ENCODE results near the gene SLC25A6. TPM values are rescaled to one million over a fixed set of nuclear protein-coding genes. Genes with fewer than 3 reads are reported as not detected.
"Not testable (repeated sequence)": the region's sequence is repeated elsewhere in the genome, so short reads cannot be mapped to it uniquely, and the experiment has no call there.

Gene SLC25A6
- 281 and 289 TPM in 2 replicates for total RNA-seq

DNA sequence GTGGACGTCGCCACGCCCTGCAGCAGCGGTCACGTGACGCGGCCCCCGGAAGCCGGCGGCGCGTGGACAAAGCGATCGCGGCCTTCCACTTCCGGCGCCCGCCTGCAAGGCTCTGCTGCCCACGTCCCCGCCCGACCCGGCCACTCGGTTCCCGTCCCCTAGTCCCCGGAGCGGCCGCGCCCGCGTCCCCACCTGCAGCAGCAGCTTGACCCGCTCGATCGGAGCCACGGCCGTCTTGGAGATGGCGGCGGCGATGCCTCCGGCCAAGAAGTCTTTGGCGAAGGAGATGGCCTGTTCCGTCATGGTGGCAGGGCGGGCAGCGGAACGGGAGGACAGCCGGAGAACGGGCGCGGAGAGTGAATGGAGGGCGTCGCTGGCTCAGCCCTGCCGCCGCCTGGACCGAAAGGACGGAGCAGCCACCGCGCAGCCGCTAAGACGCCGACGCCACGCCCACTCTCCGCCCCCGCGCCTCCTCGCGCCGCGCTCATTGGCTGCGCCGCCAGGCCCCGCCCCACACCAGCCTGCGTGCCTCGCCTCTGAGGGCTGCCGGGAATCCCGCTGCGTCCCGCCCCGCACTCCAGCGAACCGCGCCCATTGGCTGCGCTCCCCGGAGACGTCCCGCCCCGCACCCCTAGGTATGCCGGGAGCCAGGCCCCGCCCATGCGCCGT is at the start of gene SLC25A6:
TSS of gene SLC25A6 (minus strand) at position 407 of the 669 bp plus-strand sequence. CDS start at position 303, 104 bp downstream.
- H3K4me1 Mint-ChIP-seq (ENCODE audit: low read depth): peaks cover 45% of the 10 kb centered on the region
- H3K36me3 Mint-ChIP-seq (ENCODE audit: low read depth): peaks cover 52% of the 10 kb centered on the region
- no peaks in the 10 kb centered on the region for H3K9me3 Mint-ChIP-seq

GRCh38 chrX:1440506-1440905 is 48.6 kb upstream of the SLC25A6 start:
- H3K4me1 Mint-ChIP-seq (ENCODE audit: low read depth): no peaks in the 10 kb centered on the region
- no peaks in the 10 kb centered on the region for H3K27me3 Mint-ChIP-seq (ENCODE audit: insufficient read depth)
- no peak overlapping the region for H3K4me3 Mint-ChIP-seq
- peaks cover 33% of the 10 kb centered on the region for H3K9me3 Mint-ChIP-seq
- intact Hi-C loops (cut with micrococcal nuclease): no loop called here
- no peak for DNase-seq (ENCODE audit: low spot score)
- peaks cover 65% of the 10 kb centered on the region for H3K36me3 Mint-ChIP-seq (ENCODE audit: low read depth)
- no peak overlapping the region for H3K27ac Mint-ChIP-seq

More for the DNA sequence above, at the start of gene SLC25A6:
- Mint-ChIP-seq H3K4me3 (peak within 1 kb of the TSS; percentile 93), H3K27me3 (ENCODE audit: insufficient read depth) (no peaks in the 10 kb centered on the region), H3K27ac (peak within 1 kb of the TSS; percentile 95)
- intact Hi-C loops (cut with micrococcal nuclease): loop anchor here (1.0 to 10.0 kb wide), 12 partner anchors 61 to 1299 kb away; partner anchors contain the start of genes AKAP17A, CD99, GTPBP6 and P2RY8
- DNase-seq (ENCODE audit: low spot score): peak; percentile 100

DNA sequence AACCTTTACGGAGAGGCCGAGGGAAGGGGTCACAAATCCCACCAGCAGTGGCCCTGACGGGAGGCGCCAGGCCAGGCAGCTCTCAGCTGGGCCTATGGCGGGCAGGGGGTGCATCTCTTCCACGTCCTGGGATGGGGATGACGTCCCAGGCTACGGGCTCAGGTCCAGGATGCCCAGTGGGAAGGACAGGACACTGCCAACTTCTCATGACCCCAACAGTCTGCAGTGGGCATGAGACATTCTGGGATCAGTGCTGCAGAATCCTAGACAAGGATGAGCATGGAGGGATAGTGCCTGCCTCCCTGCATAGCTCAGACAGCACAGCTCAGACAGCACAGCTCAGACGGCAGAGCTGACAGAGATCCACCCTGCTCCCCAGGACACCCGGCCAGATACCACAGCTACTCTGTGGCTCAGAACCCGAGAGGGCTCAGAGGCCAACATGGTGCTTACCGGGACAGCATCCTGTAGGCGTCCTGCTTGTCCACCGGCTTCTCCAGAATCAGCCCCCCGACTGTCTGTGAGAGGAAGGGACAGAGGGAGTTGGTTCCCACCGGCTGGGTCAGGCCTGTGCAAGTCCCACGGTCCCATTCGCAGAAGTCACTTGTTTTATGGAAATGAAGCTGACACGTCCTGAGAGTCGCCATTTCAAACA is 43.5 kb upstream of the SLC25A6 start:
- intact Hi-C loops (cut with micrococcal nuclease): no loop called here
- no peak for DNase-seq (ENCODE audit: low spot score)
- Mint-ChIP-seq H3K27me3 (ENCODE audit: insufficient read depth) (no peaks in the 10 kb centered on the region), H3K4me3 (no peak overlapping the region), H3K27ac (no peak overlapping the region), H3K36me3 (ENCODE audit: low read depth) (peaks cover 44% of the 10 kb centered on the region), H3K9me3 (peaks cover 9% of the 10 kb centered on the region), H3K4me1 (ENCODE audit: low read depth) (no peaks in the 10 kb centered on the region)

GRCh38 chrX:1434871-1435240 is 42.9 kb upstream of the SLC25A6 start:
- intact Hi-C loops (cut with micrococcal nuclease): no loop called here
- no peaks in the 10 kb centered on the region for H3K27me3 Mint-ChIP-seq (ENCODE audit: insufficient read depth)
- no peak overlapping the region for H3K4me3 Mint-ChIP-seq
- peaks cover 43% of the 10 kb centered on the region for H3K36me3 Mint-ChIP-seq (ENCODE audit: low read depth)
- no peak overlapping the region for H3K27ac Mint-ChIP-seq
- no peak for DNase-seq (ENCODE audit: low spot score)
- peaks cover 9% of the 10 kb centered on the region for H3K9me3 Mint-ChIP-seq
- no peaks in the 10 kb centered on the region for H3K4me1 Mint-ChIP-seq (ENCODE audit: low read depth)

- H3K4me1 Mint-ChIP-seq (ENCODE audit: low read depth): no peaks in the 10 kb centered on the region
- no peak for DNase-seq (ENCODE audit: low spot score)
- peaks cover 38% of the 10 kb centered on the region for H3K36me3 Mint-ChIP-seq (ENCODE audit: low read depth)
- no peak overlapping the region for H3K4me3 Mint-ChIP-seq
- no peak overlapping the region for H3K27ac Mint-ChIP-seq
- H3K27me3 Mint-ChIP-seq (ENCODE audit: insufficient read depth): no peaks in the 10 kb centered on the region
- peaks cover 9% of the 10 kb centered on the region for H3K9me3 Mint-ChIP-seq
- intact Hi-C loops (cut with micrococcal nuclease): no loop called here
Measured at GRCh38 chrX:1433646-1434357, 41.9 kb upstream of the SLC25A6 start.

DNA sequence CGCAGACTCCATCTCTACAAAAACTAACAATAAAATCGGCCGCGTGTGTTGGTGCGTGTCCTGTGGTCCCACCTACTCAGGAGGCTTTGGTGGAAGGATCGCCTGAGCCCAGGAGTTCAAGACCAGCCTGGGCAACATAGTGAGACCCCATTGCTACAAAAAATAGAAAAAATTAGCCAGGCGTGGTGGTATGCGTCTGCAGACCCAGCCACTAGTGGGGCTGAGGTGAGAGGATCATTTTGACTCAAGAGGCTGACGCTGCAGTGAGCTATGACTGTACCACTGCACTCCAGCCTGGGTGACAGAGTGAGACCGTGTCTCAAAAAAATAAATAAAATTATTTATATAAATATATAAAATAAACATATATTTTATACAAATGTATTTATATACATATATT is 38.5 kb upstream of the SLC25A6 start:
- Mint-ChIP-seq H3K4me3 (no peak overlapping the region), H3K27ac (no peak overlapping the region), H3K27me3 (ENCODE audit: insufficient read depth) (no peaks in the 10 kb centered on the region), H3K4me1 (ENCODE audit: low read depth) (no peaks in the 10 kb centered on the region), H3K36me3 (ENCODE audit: low read depth) (peaks cover 28% of the 10 kb centered on the region), H3K9me3 (no peaks in the 10 kb centered on the region)
- intact Hi-C loops (cut with micrococcal nuclease): no loop called here
- no peak for DNase-seq (ENCODE audit: low spot score)

DNA sequence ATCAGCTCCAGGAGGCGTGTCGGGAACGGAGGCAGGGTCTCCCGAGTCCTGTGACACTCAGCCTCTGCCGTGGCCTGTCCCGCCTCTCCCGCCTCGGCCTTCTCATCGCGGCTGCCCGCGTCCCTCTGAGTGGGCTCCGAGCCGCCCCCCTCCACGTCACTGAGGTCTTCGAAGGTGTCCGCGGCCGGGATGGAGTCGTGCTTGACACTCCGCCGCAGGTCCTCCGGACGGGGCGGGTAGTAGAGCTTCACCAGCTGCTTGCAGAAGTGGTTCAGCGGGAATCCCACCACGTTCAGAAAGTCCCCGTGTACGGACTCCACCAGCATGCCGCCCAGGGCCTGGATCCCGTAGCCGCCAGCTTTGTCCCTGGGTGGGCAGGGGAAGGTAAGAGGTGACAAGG is 35.8 kb upstream of the SLC25A6 start:
- no peak for DNase-seq (ENCODE audit: low spot score)
- H3K27me3 Mint-ChIP-seq (ENCODE audit: insufficient read depth): no peaks in the 10 kb centered on the region
- H3K4me3 Mint-ChIP-seq: no peak overlapping the region
- H3K9me3 Mint-ChIP-seq: peaks cover 19% of the 10 kb centered on the region
- H3K36me3 Mint-ChIP-seq (ENCODE audit: low read depth): peaks cover 48% of the 10 kb centered on the region
- no peak overlapping the region for H3K27ac Mint-ChIP-seq
- intact Hi-C loops (cut with micrococcal nuclease): no loop called here
- H3K4me1 Mint-ChIP-seq (ENCODE audit: low read depth): no peaks in the 10 kb centered on the region

- H3K4me3 Mint-ChIP-seq; H3K27me3 Mint-ChIP-seq (ENCODE audit: insufficient read depth); intact Hi-C loops (cut with micrococcal nuclease); H3K27ac Mint-ChIP-seq; H3K4me1 Mint-ChIP-seq (ENCODE audit: low read depth); DNase-seq (ENCODE audit: low spot score): not testable (repeated sequence)
- H3K36me3 Mint-ChIP-seq (ENCODE audit: low read depth): peaks cover 59% of the 10 kb centered on the region
- peaks cover 26% of the 10 kb centered on the region for H3K9me3 Mint-ChIP-seq
Measured at GRCh38 chrX:1426321-1426720, 34.4 kb upstream of the SLC25A6 start.

DNA sequence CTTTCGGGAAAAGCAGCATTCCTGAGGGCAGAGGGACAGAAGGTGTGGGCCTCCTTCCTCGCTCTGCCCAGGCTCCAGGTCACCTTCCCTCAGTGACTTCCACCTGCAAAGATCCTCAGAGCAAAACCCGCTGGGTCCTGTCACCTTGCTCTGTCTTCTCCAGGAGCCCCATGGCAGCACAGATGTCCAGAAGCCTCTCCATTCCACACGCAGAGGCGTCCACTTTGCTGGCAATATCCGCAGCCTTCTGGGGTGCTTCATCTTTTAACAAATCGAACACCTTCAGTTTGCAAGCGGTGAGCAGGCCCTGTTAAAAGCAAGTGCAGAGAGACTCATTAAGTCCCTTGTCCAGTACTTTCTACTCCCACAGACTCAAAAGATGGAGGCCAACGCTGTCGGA is 33.5 kb upstream of the SLC25A6 start:
- H3K27ac Mint-ChIP-seq: no peak overlapping the region
- no peak for DNase-seq (ENCODE audit: low spot score)
- intact Hi-C loops (cut with micrococcal nuclease): no loop called here
- no peak overlapping the region for H3K4me3 Mint-ChIP-seq
- peaks cover 26% of the 10 kb centered on the region for H3K9me3 Mint-ChIP-seq
- H3K4me1 Mint-ChIP-seq (ENCODE audit: low read depth): no peaks in the 10 kb centered on the region
- H3K27me3 Mint-ChIP-seq (ENCODE audit: insufficient read depth): no peaks in the 10 kb centered on the region
- peaks cover 65% of the 10 kb centered on the region for H3K36me3 Mint-ChIP-seq (ENCODE audit: low read depth)

- Mint-ChIP-seq H3K9me3 (peaks cover 33% of the 10 kb centered on the region), H3K36me3 (ENCODE audit: low read depth) (peaks cover 71% of the 10 kb centered on the region), H3K27me3 (ENCODE audit: insufficient read depth) (no peaks in the 10 kb centered on the region), H3K4me3 (no peak overlapping the region), H3K4me1 (ENCODE audit: low read depth) (no peaks in the 10 kb centered on the region), H3K27ac (no peak overlapping the region)
- intact Hi-C loops (cut with micrococcal nuclease): no loop called here
- no peak for DNase-seq (ENCODE audit: low spot score)
Measured at GRCh38 chrX:1424147-1424851, 32.4 kb upstream of the SLC25A6 start.

- H3K9me3 Mint-ChIP-seq: peaks cover 33% of the 10 kb centered on the region
Measured at GRCh38 chrX:1423215-1423614, 31.3 kb upstream of the SLC25A6 start.

GRCh38 chrX:1422135-1422465 is 30.2 kb upstream of the SLC25A6 start:
- DNase-seq (ENCODE audit: low spot score): no peak
- intact Hi-C loops (cut with micrococcal nuclease): no loop called here
- peaks cover 33% of the 10 kb centered on the region for H3K9me3 Mint-ChIP-seq
- no peaks in the 10 kb centered on the region for H3K27me3 Mint-ChIP-seq (ENCODE audit: insufficient read depth)
- no peaks in the 10 kb centered on the region for H3K4me1 Mint-ChIP-seq (ENCODE audit: low read depth)
- H3K4me3 Mint-ChIP-seq: no peak overlapping the region
- H3K36me3 Mint-ChIP-seq (ENCODE audit: low read depth): peaks cover 69% of the 10 kb centered on the region
- no peak overlapping the region for H3K27ac Mint-ChIP-seq

More at GRCh38 chrX:1423215-1423614, 31.3 kb upstream of the SLC25A6 start:
- no peak for DNase-seq (ENCODE audit: low spot score)
- Mint-ChIP-seq H3K4me1 (ENCODE audit: low read depth) (no peaks in the 10 kb centered on the region), H3K27me3 (ENCODE audit: insufficient read depth) (no peaks in the 10 kb centered on the region), H3K27ac (no peak overlapping the region), H3K36me3 (ENCODE audit: low read depth) (peaks cover 73% of the 10 kb centered on the region), H3K4me3 (no peak overlapping the region)
- intact Hi-C loops (cut with micrococcal nuclease): no loop called here

Data from activated T-helper 1 cell treated with anti-CD3 and anti-CD28 coated beads, Interleukin-12 subunit alpha, Interleukin-12 subunit beta, Interleukin-2, Interleukin-4 antibody, amounts not matched to agents 30 ng/mL and 10 ng/mL and 1 ng/mL, durations not matched to agents 14 hours and 24 hours and 36 hours (primary cell).